M059J (cell line): ENCODE measurements around the gene IL10. TPM values are rescaled to one million over a fixed set of nuclear protein-coding genes. Genes with fewer than 3 reads are reported as not detected.

Experiments
- DNase-seq: peaks from one replicate; pipeline ENCODE4 v3.0.0-alpha.2; 2012; ENCODE audit warnings: low read depth
- total RNA-seq: library from RNA; depleted of rRNA; stranded (reverse); fragments of >200 nt; shearing (Covaris generic); gene quantifications from 2 replicates; pipeline ENCODE4 v1.2.3, GENCODE V29; 2014; rRNA removed

IL10 gene
- total RNA-seq, result not detected in 2 replicates

DNA sequence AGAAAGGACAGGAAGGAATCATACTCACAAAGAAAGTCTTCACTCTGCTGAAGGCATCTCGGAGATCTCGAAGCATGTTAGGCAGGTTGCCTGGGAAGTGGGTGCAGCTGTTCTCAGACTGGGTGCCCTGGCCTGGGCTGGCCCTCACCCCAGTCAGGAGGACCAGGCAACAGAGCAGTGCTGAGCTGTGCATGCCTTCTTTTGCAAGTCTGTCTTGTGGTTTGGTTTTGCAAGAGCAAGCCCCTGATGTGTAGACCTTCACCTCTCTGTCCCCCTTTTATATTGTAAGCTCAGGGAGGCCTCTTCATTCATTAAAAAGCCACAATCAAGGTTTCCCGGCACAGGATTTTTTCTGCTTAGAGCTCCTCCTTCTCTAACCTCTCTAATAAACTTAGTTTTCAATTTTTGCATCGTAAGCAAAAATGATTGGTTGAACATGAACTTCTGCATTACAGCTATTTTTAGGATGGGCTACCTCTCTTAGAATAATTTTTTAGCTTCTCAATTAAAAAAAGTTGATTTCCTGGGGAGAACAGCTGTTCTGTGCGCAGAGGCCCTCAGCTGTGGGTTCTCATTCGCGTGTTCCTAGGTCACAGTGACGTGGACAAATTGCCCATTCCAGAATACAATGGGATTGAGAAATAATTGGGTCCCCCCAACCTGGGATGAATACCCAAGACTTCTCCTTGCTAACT, at the start of gene IL10:
IL10 (minus strand) TSS at position 252 of the 695 bp plus-strand sequence; CDS start at position 193, 59 bp downstream.
- no peak for DNase-seq

- no peak for DNase-seq
These were observed 49.2 kb upstream of the IL10 start for GRCh38 chr1:206821493-206821892.

- no peak for DNase-seq
These were observed 44.3 kb upstream of the IL10 start for GRCh38 chr1:206816390-206817287.

DNA sequence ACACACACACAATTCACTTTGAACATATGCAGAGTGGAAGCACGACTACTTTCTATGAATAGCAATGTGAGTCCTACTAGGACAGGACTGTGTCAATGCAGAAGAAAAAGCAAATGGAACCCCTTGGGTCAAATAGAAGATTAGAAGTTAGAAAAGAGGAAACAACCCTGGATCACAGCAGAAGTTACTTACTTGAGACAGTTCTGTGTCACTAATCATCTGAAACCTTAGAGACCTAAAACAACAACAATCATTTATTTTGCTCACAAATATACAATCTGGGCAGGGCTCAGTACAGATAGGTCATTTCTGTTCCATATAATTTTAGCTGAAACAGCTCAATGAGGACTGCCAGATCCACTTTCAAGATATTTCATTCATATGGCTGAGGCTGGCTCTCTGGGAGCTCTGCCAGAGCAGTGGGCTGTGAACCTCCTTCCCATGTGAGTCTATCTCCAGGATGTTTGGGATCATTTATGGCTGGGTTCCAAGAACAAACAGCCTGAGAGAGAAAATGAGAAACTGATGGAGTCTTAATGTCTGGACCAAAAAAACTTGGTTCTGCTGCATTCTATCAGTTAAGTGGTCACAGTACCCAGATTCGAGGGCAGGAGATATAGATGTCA, 42.5 kb upstream of the IL10 start:
- DNase-seq, result peak; percentile 72

- DNase-seq, result peak; percentile 62
These were observed 40.2 kb upstream of the IL10 start for GRCh38 chr1:206812471-206812870.

DNA sequence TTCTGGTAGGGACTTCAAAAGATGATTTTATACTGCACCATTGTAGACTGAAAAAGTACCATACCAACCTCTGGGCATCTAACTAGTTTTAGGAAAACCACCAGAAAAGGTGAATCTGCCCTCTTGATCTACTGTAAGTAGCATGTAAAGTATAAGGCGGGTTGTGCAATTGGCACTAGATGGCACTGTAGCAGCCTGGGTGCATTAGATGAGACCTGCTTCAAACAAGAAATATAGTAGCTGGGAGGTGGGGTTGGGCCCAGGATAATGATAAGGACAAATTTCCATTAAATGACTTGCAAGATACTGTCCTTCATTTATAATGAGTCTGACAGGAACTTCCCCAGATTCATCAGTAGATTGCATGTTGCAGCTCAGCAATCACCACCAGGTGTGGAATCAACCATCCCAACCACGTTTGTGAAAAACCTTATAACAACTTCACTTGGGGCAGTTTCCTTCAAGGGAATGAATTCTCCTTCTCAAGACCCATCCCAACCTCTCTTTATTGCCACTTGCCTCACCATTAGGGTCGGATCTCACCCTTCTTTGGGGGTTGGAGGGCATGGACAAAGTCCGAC, 37.3 kb upstream of the IL10 start:
- peak; percentile 46 for DNase-seq

DNA sequence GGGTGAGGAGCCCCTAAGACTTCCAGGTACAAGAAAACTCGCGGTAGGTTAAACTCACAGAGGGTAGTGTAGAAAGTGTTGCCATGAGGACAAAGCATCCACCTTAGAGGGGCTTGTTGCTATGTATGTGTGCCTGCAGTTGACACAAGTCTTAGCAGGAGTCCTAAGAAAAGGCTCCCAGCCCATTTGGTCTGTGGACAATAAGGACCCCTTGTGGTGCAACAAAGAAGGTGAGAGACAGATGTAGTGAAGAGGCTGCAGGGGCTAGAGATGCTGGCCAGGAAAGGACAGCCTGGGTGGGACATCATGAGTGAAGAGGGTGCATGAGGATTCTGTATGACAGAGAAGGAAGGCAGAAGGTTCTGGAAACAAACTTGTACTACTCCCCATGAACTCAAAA, 36.3 kb upstream of the IL10 start:
- DNase-seq, result peak; percentile 63

- DNase-seq, result no peak
These were observed 33.1 kb upstream of the IL10 start for GRCh38 chr1:206805357-206805756.

GRCh38 chr1:206804156-206804737, 32.0 kb upstream of the IL10 start:
- no peak for DNase-seq

DNA sequence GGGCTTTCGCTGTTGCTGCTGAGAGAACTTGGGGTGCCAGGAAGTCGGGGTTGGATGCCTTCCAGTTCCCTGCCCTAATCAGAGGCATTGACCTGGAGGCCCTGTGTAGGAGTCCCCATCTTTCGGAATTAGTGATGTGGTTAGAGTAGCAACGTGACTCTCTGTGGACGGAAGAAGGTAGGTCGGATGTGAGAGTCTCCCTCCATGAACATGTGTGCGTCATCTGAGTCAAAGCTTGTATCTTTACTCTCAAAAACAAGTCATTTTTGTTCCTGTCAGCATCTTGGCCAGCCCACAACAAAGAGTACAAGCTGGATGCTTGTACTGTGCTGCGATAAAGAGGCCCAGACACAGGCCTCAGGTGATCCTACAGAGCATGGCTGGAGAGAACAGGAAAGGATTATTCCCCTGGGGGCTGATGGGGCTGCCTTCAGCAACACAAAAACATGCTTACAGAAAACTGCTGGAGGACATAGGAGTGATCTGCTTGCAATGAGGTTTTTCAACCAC, 31.0 kb upstream of the IL10 start:
- DNase-seq, result no peak

GRCh38 chr1:206802401-206802800, 30.1 kb upstream of the IL10 start:
- peak; percentile 42 for DNase-seq

DNA sequence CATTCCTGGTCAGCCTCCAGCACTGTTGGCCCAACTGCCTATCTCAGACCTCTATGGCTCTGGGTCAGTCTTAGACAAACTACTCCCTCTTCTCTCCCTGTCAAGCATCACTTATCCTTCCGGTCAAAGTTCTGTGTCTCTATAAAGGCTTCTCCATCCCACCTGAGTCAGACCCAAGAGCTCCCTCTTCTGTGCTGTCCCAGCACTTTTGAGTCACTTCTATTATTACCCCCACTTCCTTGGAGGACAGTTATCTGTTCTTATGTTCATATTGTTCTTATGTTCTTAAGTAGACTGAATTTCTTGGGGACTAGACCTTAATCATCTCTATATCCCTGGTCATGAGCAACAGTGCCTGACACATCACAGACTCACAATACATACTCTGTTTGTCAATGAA, 29.2 kb upstream of the IL10 start:
- DNase-seq, result no peak

GRCh38 chr1:206800891-206801290, 28.6 kb upstream of the IL10 start:
- no peak for DNase-seq

DNA sequence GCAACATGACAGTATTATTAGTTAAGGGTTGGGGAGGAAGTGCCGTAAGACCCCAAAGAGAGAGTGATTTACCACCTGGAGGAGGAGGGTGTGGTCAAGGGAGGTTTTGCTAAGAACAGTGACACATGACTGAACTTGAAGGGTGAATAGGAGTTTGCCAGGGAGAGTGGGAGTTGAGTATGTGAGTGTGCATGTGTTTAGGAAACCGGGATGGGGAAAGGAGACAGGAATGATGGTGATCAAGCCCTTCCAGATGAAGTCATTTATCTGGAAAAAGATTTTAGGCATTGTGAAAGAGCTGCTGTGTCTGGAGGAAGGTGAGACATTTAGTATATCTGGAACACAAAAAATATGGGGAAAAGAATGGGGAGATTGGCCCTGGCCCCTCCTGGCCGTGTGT, 28.1 kb upstream of the IL10 start:
- no peak for DNase-seq

GRCh38 chr1:206799311-206799710, 27.0 kb upstream of the IL10 start:
- no peak for DNase-seq

DNA sequence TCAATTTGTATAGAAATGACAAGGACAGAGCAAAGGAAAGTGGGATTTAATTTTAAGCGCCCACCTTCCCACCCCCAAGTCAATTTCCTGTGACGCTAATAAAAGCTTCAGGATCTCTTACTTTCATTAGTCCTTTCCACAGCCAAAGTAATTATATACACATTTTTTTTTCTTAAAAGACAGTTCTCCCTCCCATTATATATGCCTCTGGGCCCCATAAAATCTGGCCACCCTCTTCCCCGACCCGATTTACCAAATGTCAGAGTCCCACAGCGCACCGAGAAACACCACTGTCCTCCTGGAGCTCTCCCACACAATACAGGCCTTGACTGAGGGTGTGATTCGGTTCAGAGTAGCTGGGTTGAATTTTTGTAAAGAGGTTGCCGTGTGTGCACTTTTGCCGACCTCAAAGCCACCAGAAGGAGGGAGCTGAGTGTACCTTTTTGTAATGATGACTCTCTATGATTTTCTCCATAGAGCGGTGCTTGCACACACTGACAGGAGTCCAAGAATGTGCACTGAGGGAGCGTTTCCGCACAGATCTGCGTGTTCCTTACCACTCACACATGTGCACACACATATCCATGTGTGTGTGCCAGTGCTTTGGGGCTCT, 26.2 kb upstream of the IL10 start:
- no peak for DNase-seq

GRCh38 chr1:206797534-206798383, 25.5 kb upstream of the IL10 start:
- peak; percentile 20 for DNase-seq

DNA sequence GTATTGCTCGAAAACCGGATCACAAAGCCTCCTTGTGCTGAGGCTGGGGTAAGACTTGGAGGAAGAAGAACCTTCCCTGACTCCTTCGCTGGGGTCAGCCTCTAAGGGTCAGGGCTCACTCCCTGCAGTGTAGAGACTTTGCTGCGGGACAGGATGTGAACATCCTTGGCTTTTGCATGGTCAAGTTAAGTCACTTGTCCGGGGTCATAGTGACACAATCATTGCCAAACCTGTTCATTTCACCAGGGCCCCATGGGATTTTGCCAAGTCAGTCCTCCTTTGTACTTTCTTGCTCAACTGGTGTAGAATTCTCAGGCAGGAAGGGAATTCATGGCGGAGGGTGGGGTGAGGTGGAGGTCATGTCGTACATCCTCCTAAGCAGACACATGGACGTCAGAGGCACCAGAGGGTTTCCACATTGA, 24.7 kb upstream of the IL10 start:
- DNase-seq, result no peak

DNA sequence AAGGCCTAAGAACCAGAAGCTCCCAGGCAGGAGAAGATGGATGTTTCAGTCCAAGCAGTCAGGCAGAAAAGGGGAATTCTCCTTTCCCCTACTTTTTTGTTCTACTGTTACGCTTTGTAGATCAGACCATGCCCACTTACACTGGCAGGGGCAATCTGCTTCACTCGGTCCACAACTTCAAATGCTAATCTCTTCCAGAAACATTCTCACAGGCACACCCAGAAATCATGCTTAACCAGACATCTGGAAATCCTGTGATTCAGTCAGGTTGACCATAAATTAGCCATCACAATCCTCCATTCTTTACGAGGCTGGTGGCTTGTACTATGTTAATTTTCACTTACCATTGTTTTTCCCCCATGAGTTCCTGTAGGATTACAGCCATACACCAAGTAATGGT, 23.8 kb upstream of the IL10 start:
- no peak for DNase-seq

DNA sequence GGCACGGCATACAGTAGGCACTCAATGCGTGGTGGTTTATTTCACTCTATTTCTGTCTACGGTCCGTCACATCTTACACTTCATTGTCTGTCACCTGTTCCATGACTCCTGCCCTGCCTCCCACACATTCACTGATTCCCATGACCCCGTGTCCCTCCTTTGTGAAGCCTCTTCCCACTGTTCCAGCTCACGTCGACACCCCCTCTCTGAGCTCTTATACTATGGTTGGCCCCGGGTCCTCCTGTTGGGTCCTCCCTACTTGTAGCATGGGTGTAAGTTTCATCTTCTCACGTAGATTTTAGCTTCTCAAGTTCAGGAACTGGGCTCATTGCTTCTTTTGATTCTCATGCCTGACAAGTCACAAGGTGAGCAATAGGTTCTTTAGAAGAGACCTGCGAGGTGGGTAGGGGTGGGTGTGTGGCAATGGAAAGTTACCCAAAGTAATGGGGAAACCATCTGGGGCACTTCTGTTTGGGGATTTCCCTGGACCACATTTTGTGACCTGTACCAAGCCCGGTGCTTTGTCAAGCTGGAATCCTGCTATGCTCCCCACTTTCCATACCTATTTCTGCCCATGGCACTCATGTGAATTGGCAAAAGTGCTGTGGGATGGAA, 22.1 kb upstream of the IL10 start:
- no peak for DNase-seq
